MM.1S (cell line): Measurements from ENCODE around the gene GPRASP2.
"Not testable (repeated sequence)": the region's sequence is repeated elsewhere in the genome, so short reads cannot be mapped to it uniquely, and the experiment has no call there.

Experiments used
- DNase-seq: peaks from one replicate; pipeline ENCODE4 v3.0.0-alpha.2; 2015
- H2AFZ ChIP-seq: fragments of 300-600 bp; sonication (generic); 2 replicates; pipeline ENCODE4 v1.6.0; 2016; ENCODE audit warnings: antibody characterized with exemption, low read length
- H3F3A ChIP-seq: fragments of 300-600 bp; sonication (generic); 2 replicates; pipeline ENCODE4 v1.6.1; 2016; ENCODE audit warnings: mild to moderate bottlenecking, antibody characterized with exemption, low read length, moderate library complexity, mixed read lengths; ENCODE audit not compliant: insufficient read depth
- H3K27ac ChIP-seq: fragments of 300-600 bp; sonication (generic); 2 replicates; pipeline ENCODE4 v1.5.1; 2016; ENCODE audit warnings: mild to moderate bottlenecking, low read length
- H3K27me3 ChIP-seq: fragments of 300-600 bp; sonication (generic); replicated peaks from 2 replicates; pipeline ENCODE4 v1.6.0; 2016; ENCODE audit warnings: low read length; ENCODE audit not compliant: insufficient read depth
- H3K36me3 ChIP-seq: fragments of 300-600 bp; sonication (generic); replicated peaks from 2 replicates; pipeline ENCODE4 v1.6.1; 2016; ENCODE audit warnings: mild to moderate bottlenecking, low read length, mixed read lengths; ENCODE audit not compliant: insufficient read depth
- H3K4me1 ChIP-seq: fragments of 300-600 bp; sonication (generic); 2 replicates; pipeline ENCODE4 v1.6.1; 2016; ENCODE audit warnings: low read length, mixed read lengths
- H3K4me2 ChIP-seq: fragments of 300-600 bp; sonication (generic); 2 replicates; pipeline ENCODE4 v1.6.0; 2016; ENCODE audit warnings: low read depth, low read length
- H3K4me3 ChIP-seq: fragments of 300-600 bp; sonication (generic); 2 replicates; pipeline ENCODE4 v1.5.1; 2016; ENCODE audit warnings: low read length, mixed read lengths
- H3K79me2 ChIP-seq: fragments of 300-600 bp; sonication (generic); 2 replicates; pipeline ENCODE4 v1.6.1; 2016; ENCODE audit warnings: mixed run types, low read length, mixed read lengths
- H3K9ac ChIP-seq: fragments of 300-600 bp; sonication (generic); 2 replicates; pipeline ENCODE4 v1.6.1; 2016; ENCODE audit warnings: low read length, mixed read lengths
- H3K9me2 ChIP-seq: fragments of 300-600 bp; sonication (generic); replicated peaks from 2 replicates; pipeline ENCODE4 v1.6.1; 2016; ENCODE audit warnings: mild to moderate bottlenecking, low read length, mixed read lengths; ENCODE audit not compliant: insufficient read depth
- H3K9me3 ChIP-seq: fragments of 300-600 bp; sonication (generic); replicated peaks from 2 replicates; pipeline ENCODE4 v1.6.1; 2016; ENCODE audit warnings: mild to moderate bottlenecking, low read length, mixed read lengths; ENCODE audit not compliant: insufficient read depth
- H4K20me1 ChIP-seq: fragments of 300-600 bp; sonication (generic); 2 replicates; pipeline ENCODE4 v1.6.1; 2016; ENCODE audit warnings: mild to moderate bottlenecking, low read length, moderate library complexity, mixed read lengths; ENCODE audit not compliant: insufficient read depth
- EZH2 ChIP-seq: fragments of 300-600 bp; sonication (generic); optimal IDR thresholded peaks from 2 replicates; pipeline ENCODE3; 2017; ENCODE audit warnings: low read depth, mild to moderate bottlenecking, antibody characterized with exemption, low read length, mixed read lengths
- EZH2phosphoT487 ChIP-seq: fragments of 300-600 bp; sonication (generic); IDR thresholded peaks from 2 replicates; pipeline ENCODE4 v1.6.1; 2018; ENCODE audit warnings: antibody characterized with exemption, low read length
- TF ChIP-seq, protein P1 (sequence below): fragments of 300-600 bp; sonication (generic); IDR thresholded peaks from 2 replicates; pipeline ENCODE4 v1.5.1; 2016; ENCODE audit warnings: antibody characterized with exemption, low read length, mixed read lengths

GPRASP2 gene

DNA sequence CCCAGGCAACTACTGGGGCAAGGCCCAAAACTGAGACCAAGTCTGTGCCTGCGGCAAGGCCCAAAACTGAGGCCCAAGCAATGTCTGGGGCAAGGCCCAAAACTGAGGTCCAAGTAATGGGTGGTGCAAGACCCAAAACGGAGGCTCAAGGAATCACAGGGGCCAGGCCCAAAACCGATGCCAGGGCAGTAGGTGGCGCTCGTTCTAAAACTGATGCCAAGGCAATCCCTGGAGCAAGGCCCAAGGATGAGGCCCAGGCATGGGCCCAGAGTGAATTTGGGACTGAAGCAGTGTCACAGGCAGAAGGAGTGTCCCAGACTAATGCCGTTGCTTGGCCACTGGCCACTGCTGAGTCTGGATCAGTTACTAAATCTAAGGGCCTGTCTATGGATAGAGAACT, 2.7 kb downstream of the GPRASP2 start:
- Histone ChIP-seq H2AFZ (no peak overlapping the region), H3K27ac (no peak overlapping the region), H3K9ac (no peak overlapping the region), H3K4me2 (no peak overlapping the region), H3K79me2 (no peaks in the 10 kb centered on the region), H3K9me3 (no peaks in the 10 kb centered on the region), H3K36me3 (no peaks in the 10 kb centered on the region), H3K4me1 (no peaks in the 10 kb centered on the region), H3F3A (no peaks in the 10 kb centered on the region), H3K27me3 (no peaks in the 10 kb centered on the region), H4K20me1 (no peaks in the 10 kb centered on the region), H3K9me2 (no peaks in the 10 kb centered on the region), H3K4me3 (no peak overlapping the region)
- TF ChIP-seq EZH2: no peak
- TF ChIP-seq, protein P1, sequence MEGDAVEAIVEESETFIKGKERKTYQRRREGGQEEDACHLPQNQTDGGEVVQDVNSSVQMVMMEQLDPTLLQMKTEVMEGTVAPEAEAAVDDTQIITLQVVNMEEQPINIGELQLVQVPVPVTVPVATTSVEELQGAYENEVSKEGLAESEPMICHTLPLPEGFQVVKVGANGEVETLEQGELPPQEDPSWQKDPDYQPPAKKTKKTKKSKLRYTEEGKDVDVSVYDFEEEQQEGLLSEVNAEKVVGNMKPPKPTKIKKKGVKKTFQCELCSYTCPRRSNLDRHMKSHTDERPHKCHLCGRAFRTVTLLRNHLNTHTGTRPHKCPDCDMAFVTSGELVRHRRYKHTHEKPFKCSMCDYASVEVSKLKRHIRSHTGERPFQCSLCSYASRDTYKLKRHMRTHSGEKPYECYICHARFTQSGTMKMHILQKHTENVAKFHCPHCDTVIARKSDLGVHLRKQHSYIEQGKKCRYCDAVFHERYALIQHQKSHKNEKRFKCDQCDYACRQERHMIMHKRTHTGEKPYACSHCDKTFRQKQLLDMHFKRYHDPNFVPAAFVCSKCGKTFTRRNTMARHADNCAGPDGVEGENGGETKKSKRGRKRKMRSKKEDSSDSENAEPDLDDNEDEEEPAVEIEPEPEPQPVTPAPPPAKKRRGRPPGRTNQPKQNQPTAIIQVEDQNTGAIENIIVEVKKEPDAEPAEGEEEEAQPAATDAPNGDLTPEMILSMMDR: no peak
- no peak for TF ChIP-seq EZH2phosphoT487
- no peak for DNase-seq

DNA sequence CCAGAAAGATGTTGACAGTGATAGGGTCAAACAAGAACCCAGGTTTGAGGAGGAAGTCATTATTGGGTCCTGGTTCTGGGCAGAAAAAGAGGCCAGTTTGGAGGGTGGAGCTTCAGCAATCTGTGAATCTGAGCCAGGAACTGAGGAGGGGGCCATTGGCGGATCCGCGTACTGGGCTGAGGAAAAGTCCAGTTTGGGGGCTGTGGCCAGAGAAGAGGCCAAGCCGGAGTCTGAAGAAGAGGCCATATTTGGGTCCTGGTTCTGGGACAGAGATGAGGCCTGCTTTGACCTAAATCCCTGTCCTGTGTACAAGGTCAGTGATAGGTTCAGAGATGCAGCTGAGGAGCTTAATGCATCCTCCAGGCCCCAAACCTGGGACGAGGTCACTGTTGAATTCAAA, 3.7 kb downstream of the GPRASP2 start:
- Histone ChIP-seq H3K27me3 (no peaks in the 10 kb centered on the region), H3K27ac (no peak overlapping the region), H3K79me2 (no peaks in the 10 kb centered on the region), H3K4me1 (no peaks in the 10 kb centered on the region), H3K9me2 (no peaks in the 10 kb centered on the region), H3K4me3 (no peak overlapping the region), H2AFZ (no peak overlapping the region), H3K9me3 (no peaks in the 10 kb centered on the region), H3F3A (no peaks in the 10 kb centered on the region), H3K4me2 (no peak overlapping the region), H3K9ac (no peak overlapping the region), H4K20me1 (no peaks in the 10 kb centered on the region), H3K36me3 (no peaks in the 10 kb centered on the region)
- TF ChIP-seq EZH2phosphoT487: no peak
- TF ChIP-seq, protein P1: no peak
- TF ChIP-seq EZH2: no peak
- no peak for DNase-seq

DNA sequence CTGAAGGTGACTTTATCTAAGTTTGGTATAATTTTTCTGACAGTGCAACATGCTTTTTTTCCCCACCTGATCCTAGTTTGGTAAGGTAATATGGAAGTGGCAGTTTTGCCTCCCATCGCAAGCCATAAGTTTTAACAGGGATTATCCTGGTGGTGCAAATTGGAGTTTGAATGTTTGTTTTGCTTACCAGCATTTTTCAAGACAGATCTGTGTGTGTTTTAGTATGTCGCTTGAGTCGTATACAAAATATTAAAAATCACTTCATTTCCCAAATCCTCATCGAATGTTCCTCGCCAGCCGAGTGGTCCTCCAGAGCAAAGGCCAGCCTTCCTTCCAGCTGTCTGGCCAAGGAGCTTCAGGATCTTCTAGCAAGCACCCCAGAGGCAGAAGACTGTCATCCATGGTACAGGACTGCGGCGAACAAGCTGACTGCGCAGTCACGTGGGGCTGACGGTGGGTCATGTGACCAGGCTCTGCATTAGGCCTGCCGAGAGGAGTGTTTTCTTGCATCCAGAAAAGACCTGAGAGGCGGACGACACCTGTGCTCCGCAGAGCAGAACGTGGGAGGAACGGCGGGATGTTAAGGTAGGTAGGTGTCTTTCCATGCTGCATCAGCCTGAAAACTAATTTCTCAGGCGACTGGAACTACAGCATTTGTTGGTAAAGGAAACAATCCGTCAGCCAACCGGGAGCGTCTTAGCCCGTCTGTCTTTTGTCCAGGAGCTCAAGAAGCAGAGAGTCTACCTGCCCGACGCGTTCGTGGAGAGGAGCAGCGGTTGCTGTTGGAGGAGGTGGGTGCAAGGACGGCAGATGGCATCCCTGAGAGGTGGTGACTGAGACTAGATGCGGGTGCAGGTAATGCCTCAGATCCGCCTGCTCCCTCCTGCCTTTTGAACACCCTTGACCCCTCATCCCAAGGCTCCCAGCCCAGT, 8.3 kb downstream of the GPRASP2 start, which contains the start of gene GPRASP3:
Gene GPRASP3, plus strand, starts transcription at position 507 of the 932 bp plus-strand sequence. CDS start 28,253 bp downstream, outside the sequence.
- Histone ChIP-seq H4K20me1 (no peaks in the 10 kb centered on the region), H3K4me3 (peak within 1 kb of the TSS; percentile 17; the same call in 1 of the 2 replicates), H3K9me2 (no peaks in the 10 kb centered on the region), H3K79me2 (no peaks in the 10 kb centered on the region), H3F3A (no peaks in the 10 kb centered on the region), H3K9me3 (no peaks in the 10 kb centered on the region), H3K4me1 (no peaks in the 10 kb centered on the region), H3K9ac (no peak within 1 kb of the TSS; the same call in 1 of the 2 replicates), H3K27me3 (no peaks in the 10 kb centered on the region), H3K36me3 (no peaks in the 10 kb centered on the region), H2AFZ (peak within 1 kb of the TSS; percentile 23; the same call in 1 of the 2 replicates), H3K4me2 (peak within 1 kb of the TSS; percentile 24; the same call in 1 of the 2 replicates), H3K27ac (no peak within 1 kb of the TSS)
- peak; percentile 49 for DNase-seq
- TF ChIP-seq EZH2phosphoT487 (no peak), EZH2 (no peak)

DNA sequence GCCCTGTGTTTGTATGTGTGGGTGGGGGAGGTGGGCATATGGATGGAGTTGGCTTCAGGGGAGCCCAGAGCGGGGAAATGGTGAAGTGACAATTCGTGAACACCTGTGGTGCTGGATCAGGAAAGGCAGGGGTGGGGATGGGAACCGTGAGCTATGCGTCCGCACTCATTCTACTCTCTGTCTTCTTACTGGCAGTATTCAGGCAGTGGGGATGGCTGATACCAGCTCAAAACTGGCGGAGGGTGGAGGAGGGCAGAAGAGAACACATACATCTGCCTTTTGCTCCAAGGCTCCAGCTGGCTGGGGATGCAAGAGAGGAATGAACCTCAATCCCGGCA, 8.9 kb downstream of the GPRASP2 start:
- not testable (repeated sequence) for DNase-seq, H3K9ac ChIP-seq, H3F3A ChIP-seq, H3K36me3 ChIP-seq, H3K79me2 ChIP-seq, H3K4me1 ChIP-seq, H3K4me3 ChIP-seq, H2AFZ ChIP-seq, H4K20me1 ChIP-seq, H3K4me2 ChIP-seq, H3K9me2 ChIP-seq, H3K27ac ChIP-seq, H3K9me3 ChIP-seq, H3K27me3 ChIP-seq
